ENCODE measurements around the gene ID4.
"Not testable (repeated sequence)": the region's sequence is repeated elsewhere in the genome, so short reads cannot be mapped to it uniquely, and the experiment has no call there.

The ID4 gene

DNA sequence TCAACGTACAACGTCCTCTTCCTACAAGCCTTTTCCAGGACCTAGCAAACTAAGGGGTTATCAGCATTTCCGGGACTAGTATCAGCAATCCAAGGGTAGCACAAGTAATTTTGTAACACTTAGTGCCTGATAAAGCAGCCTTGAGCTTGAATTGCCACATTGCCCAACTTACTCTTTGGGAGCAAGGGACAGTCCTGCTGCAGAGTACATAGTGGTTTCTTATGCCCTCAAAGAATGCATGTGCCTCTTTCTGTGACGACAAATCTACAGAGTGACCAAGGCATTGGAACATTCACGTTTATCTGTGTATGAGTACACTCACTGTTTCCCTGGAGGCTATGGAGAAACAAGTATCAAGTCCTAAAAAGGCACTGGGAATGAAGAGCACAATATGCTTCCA, 3.2 kb upstream of the ID4 start:
- DNase-seq (ENCODE audit: low spot score) = no peak

DNA sequence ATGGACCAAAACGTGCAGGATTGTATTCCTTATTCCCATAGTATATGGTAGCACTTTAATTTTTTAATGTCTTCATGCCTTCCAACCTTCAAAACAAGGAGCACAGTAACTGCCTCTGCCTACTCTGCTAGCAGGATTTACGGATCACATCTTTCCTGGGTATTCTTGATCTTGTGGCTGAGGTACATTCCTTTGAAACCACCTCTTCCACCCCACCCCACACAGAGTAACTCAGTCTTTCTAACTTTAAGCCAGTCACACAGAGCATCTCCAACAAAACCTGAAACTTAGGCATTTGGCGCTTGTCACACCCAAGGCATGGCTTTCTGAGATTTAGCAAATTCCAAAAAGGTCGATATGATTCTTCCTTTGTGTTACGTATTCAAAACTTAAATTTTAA, 2.3 kb upstream of the ID4 start:
- no peak for DNase-seq (ENCODE audit: low spot score)

DNA sequence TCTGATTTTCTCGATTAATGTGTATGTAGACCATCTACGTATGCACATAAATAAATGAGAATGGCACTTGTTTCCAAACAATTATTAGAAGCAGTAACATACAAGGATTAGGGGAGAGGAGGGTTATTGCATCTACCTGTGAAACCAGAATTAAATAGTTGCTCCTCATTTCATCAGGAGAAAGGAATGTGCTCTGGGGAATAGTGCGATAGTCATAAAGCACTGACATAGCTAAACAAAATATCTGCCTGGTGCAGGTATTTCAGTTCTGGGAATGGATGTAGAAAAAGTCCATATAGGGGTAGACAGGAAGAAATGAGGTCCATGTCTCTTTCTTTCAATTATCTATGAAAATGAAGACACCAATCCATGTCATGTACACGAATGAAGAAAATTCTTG, 1.6 kb upstream of the ID4 start:
- no peak for DNase-seq (ENCODE audit: low spot score)

DNA sequence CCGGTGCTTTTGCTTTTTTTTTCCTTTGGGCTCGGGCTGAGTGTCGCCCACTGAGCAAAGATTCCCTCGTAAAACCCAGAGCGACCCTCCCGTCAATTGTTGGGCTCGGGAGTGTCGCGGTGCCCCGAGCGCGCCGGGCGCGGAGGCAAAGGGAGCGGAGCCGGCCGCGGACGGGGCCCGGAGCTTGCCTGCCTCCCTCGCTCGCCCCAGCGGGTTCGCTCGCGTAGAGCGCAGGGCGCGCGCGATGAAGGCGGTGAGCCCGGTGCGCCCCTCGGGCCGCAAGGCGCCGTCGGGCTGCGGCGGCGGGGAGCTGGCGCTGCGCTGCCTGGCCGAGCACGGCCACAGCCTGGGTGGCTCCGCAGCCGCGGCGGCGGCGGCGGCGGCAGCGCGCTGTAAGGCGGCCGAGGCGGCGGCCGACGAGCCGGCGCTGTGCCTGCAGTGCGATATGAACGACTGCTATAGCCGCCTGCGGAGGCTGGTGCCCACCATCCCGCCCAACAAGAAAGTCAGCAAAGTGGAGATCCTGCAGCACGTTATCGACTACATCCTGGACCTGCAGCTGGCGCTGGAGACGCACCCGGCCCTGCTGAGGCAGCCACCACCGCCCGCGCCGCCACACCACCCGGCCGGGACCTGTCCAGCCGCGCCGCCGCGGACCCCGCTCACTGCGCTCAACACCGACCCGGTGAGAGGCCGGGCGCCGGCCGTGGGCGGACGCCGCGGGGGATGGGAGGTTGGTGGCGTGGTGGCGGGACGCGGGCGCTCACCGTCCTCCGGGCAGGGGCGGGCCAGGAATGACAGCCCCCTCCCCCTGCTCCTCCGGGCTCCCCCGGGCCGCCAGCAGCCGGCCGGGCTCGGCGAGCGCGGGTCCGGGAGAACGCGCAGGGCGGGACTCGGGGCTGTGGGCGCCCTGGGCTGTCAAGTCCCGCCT, 606 bp downstream of the ID4 start:
- DNase-seq (ENCODE audit: low spot score) = peak; percentile 2

DNA sequence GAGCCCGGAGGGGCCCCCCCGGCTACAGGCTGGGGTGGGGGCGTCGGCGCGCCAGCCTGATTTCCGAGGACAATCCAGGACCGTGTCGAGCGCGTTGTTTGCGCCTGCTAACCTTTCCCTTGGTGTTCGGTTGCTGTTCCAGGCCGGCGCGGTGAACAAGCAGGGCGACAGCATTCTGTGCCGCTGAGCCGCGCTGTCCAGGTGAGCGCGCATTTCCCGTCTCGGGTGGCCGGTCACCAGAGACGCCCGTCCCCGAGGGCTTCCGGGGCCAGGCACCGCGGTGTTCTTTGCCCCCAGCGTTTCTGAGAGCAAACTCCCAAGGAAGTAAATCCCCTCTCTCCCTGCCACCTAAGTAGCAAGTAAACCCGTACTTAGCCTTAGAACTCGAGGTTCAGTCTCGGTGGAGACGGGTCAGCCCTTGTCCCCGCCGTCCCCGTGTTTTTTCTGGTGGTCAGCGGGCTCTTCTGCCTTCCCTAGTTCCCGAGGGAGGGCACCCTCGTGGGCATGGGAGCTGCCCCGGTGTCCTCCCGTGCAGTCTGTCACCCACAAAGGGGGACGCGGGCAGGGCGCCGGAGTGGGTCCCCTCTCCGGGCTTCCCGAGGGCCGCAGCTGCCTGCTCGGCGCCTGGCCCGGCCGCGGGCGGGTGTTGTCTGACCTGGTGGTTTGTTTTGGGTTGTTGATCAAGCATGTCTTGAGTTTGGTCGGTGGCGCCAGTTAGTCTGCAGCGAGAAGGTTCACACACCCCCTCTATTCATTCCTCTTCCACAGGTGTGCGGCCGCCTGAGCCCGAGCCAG, 1.5 kb downstream of the ID4 start:
- DNase-seq (ENCODE audit: low spot score) = no peak

DNA sequence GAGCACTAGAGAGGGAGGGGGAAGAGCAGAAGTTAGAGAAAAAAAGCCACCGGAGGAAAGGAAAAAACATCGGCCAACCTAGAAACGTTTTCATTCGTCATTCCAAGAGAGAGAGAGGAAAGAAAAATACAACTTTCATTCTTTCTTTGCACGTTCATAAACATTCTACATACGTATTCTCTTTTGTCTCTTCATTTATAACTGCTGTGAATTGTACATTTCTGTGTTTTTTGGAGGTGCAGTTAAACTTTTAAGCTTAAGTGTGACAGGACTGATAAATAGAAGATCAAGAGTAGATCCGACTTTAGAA, 2.0 kb downstream of the ID4 start:
- DNase-seq (ENCODE audit: low spot score) = no peak

DNA sequence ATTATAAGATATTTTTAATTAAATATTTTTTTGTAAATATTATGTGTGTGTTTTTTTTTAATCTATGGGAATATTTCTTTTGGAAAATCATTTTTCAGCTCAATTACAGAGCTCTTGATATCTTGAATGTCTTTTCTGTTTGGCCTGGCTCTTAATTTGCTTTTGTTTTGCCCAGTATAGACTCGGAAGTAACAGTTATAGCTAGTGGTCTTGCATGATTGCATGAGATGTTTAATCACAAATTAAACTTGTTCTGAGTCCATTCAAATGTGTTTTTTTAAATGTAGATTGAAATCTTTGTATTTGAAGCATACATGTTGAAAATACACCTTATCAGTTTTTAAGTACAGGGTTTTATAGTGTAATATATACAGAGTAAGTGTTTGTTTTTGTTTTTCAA, 2.6 kb downstream of the ID4 start:
- DNase-seq (ENCODE audit: low spot score) = no peak

DNA sequence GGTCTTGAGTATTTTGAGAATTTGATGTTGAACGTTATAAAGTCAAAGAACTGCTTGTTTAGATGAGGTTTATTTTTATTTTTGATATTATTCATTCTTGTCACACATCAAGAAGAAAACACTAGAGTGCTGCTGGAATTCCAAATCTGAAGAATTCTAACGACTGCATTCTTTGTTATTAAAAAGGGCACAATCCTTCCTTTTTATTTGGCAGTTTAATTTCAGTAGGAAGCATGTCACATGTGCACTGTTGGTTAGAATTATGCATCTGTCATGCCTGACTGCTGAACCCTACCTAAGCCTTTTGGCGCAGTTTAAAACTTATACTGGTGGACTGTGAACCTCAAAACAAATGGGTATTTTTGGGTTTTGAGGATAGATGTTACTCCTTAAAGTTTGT, 4.0 kb downstream of the ID4 start:
- DNase-seq (ENCODE audit: low spot score) = no peak

DNA sequence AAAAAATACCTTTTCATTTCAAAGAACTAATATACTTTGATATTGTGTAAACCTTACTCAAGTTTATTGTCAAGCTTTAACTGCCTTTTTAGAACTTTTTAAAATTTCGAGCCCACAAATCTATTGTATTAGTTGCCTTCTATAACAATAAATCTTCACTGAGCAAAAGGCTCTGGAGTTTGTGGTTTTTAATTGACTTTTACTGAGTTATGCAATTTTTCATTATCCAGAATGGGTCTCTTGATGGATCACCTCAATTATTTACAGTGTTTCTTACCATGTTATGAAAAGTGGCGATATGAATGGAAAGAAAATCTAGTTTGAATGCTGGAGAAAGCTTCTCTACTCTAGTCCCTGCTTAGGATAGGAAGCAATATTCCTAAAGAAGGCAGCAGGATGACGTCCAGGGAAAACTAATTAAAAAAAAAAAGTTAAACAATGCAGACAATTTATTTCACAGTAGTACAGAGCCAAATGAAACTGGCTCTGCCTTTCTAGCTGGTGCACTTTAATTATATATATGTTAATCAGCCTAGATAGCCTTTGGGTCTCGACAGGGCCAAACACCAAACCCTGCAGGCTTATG, 5.0 kb downstream of the ID4 start:
- DNase-seq (ENCODE audit: low spot score) = no peak

DNA sequence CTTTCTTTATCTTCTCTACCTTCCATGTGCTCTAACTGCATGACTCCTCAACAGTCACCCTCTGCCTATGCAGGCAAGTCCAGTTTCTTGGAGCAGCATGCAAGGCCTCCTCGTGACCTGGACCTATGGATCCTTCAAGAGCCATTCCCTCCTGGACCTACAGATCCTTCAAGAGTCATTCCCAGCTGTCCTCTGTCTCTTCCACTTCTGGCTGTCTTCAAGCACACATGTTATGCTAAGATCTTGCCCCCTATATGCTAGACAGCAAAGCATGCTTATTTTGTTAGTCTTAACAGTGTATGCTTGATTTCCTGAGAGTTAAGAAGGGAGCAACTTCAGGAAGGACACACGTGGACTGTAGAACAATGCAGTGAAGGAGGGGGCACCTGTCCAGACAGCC, 7.5 kb downstream of the ID4 start:
- DNase-seq (ENCODE audit: low spot score) = no peak

DNA sequence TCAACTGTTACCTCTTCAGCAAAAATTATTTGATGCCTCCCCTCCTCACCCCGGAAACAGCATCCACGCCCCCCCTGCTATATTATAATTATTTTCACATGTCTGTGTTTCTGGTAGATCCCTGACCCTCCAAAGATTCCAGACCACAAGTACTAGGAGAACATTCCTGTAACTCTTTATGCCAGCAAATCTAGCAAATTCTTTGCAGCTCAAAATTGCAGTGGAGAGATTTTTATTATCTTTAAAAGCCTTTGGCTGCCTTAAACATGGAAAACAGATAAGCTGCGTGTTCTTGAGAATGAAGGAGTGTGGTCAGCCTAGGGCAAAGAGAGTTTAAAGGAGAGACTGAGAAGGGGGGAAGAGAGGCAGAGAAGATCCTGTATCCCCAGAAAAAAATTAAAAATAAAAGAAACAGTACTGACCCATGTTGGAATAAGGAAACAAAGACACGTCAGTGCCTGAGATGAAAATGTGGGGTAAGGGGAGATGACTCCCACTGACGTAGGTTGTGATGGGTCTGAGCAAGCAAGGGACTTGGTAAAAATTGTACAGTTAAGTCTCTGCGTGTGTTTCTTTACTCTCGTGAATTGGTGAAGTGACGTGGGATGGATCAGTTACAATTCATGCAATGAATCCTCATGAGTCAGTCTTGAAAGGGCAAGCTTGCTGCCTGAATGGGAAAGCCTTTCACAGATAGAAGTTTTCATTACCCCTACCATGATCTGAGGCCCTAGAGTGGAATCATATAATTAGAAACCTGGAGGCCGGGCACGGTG, 8.3 kb downstream of the ID4 start:
- DNase-seq (ENCODE audit: low spot score) = no peak

DNA sequence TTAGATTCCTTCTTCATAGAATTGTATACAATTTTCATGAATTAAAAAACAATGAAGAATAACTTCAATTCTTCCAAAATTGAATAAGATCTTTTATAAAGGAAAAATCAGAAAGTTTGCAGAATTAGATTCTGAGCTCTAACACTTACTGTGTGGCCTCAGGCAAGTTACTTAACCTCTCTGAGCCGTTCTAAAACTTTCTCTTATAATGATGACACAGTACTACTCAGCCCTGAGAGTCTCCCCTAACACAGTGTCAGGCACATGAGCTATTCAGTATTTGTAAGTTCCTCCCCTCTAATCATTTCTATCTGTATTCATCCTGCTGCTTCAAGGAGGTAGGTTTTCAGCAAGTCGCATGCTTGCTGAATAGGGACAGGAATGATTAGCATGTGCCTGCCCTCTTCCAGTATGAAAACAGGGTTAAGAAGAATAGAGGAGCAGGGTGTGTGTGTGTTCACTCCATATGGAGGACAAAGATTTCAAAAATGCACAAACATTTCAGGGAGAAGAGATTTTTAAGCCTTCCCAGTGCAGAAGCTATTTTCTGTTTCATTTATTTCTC, 11.4 kb downstream of the ID4 start:
- DNase-seq (ENCODE audit: low spot score) = no peak

DNA sequence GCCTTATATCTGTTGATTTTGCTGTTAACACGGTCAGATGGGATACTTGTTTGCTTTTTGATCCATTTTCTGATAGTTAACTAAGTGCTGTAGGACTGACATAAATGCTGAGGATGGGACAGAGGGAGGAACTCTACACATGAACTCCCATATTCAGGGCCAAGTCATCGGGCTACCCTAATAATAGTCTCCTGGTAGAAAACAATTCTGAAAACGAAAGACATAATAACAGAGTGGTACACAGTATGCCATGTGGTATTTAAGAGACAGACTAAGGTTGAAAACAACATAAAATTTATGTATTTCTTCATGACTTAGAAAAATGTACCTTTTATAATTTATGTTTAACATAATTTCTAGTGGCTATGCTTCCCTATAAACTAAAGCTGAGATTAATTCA, 12.0 kb downstream of the ID4 start:
- DNase-seq (ENCODE audit: low spot score) = no peak

DNA sequence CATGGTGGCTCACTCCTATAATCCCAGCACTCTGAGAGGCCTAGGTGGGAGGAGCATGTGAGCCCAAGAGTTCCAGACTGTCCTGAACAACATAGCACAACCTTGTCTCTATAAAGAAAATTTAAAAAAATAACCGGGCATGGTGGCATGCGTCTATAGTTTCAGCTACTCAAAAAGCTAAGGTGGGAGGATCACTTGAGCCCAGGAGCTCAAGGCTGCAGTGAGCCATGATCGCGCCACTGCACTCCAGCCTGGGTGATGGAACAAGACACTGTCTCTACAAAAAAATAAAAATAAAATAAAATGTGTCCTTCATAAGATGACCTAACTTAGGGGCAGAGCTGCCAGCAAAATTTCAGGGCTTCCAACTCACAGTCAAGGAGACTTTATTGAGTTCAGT, 12.6 kb downstream of the ID4 start:
- DNase-seq (ENCODE audit: low spot score) = no peak

DNA sequence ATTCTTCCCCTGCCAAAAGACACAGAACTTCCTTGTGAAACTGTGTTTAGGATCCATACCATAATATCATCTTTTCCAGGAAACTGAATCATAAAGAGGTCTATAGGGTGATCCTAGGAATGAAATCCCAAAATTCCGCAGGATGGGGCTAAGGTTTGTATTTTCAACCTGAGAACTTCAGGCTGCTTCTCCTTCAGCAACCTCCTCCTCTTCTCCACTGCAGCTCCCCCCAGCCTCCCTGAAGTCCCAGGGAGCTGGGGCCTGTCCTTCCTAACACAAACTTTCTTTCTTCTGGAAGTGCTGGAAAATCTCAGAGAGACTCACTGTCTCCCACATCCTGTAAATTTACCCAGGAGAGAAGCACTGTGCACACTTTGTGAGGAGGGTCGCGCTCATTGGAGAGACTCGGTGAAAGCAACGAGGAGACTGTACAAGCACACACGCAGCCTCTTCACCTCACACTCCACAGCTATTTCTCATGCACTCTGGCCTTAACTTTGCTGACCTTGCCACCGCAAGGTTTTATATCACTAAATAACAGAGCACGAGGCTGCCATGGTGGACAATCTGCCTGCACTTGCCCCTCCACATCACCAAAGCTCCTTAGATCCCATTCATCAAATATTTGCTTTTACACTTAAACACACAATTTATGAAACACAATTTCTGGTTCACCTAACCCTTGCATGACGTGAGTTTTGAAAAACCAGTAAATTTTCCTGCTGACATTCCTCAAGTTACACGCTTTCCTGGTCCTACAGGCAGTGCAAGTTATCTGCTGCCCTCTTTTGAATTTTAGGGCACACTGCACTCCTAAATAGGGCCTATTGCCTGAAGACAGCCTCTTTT, 14.3 kb downstream of the ID4 start:
- peak; percentile 55 for DNase-seq (ENCODE audit: low spot score)

DNA sequence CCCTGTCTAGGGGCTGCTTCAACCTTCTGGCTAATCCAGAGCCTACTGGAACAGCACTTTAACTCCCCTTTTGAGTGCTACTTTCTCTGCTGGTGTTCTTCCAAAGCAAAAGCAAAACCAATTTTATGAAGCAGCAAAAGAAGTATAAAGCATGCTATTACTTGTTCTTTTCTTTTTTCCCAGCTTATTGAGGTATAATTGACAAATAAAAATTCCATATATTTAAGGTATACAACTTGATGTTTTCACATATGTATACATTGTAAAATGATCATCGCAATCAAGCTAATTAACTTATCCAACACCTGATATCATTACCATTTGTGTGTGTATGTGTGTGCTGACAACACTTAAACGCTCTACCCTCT, 14.9 kb downstream of the ID4 start:
- no peak for DNase-seq (ENCODE audit: low spot score)

DNA sequence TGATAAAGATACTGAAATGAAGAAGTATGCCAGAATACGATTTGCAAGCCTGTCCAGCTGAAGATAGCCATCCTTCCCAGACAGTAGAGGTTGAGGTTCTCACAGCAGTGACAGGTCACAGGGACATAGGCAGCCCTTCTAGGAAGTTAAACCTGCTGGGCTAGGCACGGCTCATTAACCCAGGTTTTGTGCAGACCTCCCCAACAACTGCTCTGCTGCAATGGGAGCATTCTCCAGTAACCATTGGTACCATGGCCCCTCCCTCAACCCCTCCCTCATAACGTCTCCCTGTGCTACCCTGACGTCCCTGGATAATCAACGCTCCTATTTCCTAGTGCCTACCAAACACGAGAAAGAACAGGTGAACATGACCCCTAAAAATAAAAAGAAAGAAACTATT, 15.8 kb downstream of the ID4 start:
- DNase-seq (ENCODE audit: low spot score) = no peak

DNA sequence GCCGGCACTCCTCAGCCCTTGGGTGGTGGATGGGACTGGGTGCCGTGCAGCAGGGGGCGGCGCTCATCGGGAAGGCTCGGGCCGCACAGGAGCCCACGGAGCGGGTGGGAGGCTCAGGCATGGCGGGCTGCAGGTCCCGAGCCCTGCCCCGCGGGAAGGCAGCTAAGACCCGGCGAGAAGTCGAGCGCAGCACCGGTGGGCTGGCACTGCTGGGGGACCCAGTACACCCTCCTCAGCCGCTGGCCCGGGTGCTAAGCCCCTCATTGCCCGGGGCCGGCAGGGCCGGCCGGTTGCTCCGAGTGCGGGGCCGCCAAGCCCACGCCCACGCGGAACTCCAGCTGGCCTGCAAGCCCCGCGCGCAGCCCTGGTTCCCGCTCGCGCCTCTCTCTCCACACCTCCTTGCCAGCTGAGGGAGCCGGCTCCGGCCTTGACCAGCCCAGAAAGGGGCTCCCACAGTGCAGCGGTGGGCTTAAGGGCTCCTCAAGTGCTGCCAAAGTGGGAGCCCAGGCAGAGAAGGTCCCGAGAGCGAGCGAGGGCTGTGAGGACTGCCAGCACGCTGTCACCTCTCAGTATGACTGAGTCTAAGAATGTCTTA, 17.3 kb downstream of the ID4 start:
- DNase-seq (ENCODE audit: low spot score) = not testable (repeated sequence)

DNA sequence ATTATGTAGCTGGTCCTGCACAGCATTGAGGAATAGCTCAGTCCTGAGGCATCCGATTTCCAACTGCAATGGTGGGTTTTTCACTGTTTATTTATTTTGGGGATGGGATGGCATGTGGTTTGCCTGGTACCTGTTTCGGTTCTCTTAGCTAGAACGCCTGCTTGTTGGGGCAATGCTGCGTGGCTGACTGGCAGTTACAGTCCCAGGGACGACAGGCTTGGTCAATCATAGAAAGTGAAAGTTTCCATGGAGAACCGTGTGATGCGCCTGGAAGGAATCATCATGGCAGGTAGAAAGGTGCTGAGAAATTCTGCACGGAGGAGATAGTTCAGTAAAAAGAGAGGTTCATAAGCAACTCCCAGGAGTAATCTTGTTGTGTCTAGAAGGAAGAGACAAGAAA, 18.4 kb downstream of the ID4 start:
- no peak for DNase-seq (ENCODE audit: low spot score)

DNA sequence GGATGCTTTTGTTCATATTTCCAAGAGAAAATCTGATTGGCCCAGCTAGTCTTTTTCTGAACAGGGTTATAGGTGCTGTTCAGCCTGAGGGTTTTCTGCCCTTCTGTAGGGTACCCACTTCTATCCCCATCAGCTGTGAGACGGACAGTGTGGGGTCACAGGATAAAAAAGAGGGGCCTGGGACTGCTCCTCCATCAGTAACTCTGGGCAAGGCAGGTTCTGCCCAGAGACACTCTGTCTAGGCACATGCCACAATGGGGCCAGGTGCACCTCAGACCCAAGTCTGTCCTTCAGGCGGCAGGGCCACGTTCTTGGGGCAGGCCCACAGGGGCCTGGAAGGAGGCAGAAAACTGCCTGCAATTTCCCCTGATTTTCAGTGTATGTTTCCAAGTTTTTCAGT, 20.0 kb downstream of the ID4 start:
- DNase-seq (ENCODE audit: low spot score) = no peak

DNA sequence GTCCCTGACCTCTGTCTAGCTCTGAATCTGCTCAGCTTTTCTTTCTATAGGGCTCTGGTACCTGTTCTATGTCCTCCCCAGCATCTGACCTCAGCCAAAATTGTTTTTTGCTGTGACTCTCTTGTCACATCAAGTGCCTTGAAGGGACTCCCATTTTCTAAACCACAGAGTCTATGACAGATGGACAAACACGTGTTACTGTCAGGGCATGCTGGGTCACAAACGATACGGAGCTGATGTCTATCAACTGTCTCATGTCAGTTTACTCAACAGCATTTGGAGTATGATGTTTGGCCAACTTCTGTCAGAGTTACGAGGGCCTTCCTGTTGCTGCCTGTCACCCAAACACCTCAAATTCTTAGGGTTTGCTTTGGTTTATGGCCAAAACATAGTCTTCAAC, 20.5 kb downstream of the ID4 start:
- DNase-seq (ENCODE audit: low spot score) = no peak

All from kidney capillary endothelial cell (primary cell).